Endodermal cell (in vitro differentiated cells): Measurements from ENCODE around the gene MPP1. TPM values are rescaled to one million over a fixed set of nuclear protein-coding genes. Genes with fewer than 3 reads are reported as not detected.

ENCODE experiments used
- DNase-seq: peaks from one replicate; pipeline ENCODE4 v3.0.0-alpha.2; 2017
- H3K27ac ChIP-seq: 2 replicates; pipeline ENCODE4 v1.5.1; 2013; ENCODE audit warnings: mild to moderate bottlenecking, low read depth, low read length, moderate library complexity
- H3K27me3 ChIP-seq: 2 replicates; pipeline ENCODE4 v1.6.1; 2013; ENCODE audit warnings: mild to moderate bottlenecking, low read length, moderate library complexity; ENCODE audit not compliant: insufficient read depth, control insufficient read depth, poor library complexity, severe bottlenecking
- H3K36me3 ChIP-seq: 2 replicates; pipeline ENCODE4 v1.7.0; 2013; ENCODE audit warnings: mild to moderate bottlenecking, low read length, moderate library complexity; ENCODE audit not compliant: control insufficient read depth, insufficient read depth
- H3K4me1 ChIP-seq: one replicate; pipeline ENCODE4 v1.7.0; 2013; ENCODE audit warnings: low read length; ENCODE audit not compliant: control insufficient read depth, insufficient read depth
- H3K4me3 ChIP-seq: 2 replicates; pipeline ENCODE4 v1.5.1; 2013; ENCODE audit warnings: mild to moderate bottlenecking, low read length, moderate library complexity
- H3K9ac ChIP-seq: 2 replicates; pipeline ENCODE4 v1.6.1; 2013; ENCODE audit warnings: mild to moderate bottlenecking, low read length, moderate library complexity; ENCODE audit not compliant: poor library complexity, severe bottlenecking; ENCODE audit errors: extremely low read depth
- H3K9me3 ChIP-seq: 2 replicates; pipeline ENCODE4 v1.6.1; 2013; ENCODE audit warnings: mild to moderate bottlenecking, low read length, moderate library complexity; ENCODE audit not compliant: control insufficient read depth
- H3K27ac Mint-ChIP-seq: 2 replicates; pipeline ENCODE4 v1.8.0; 2020; ENCODE audit warnings: mixed read lengths
- H3K27me3 Mint-ChIP-seq: 2 replicates; pipeline ENCODE4 v1.8.0; 2021; ENCODE audit warnings: mild to moderate bottlenecking, mixed read lengths; ENCODE audit not compliant: insufficient read depth
- H3K36me3 Mint-ChIP-seq: 2 replicates; pipeline ENCODE4 v1.8.0; 2020; ENCODE audit warnings: low read depth, mixed read lengths
- H3K4me1 Mint-ChIP-seq: 2 replicates; pipeline ENCODE4 v1.8.0; 2020; ENCODE audit warnings: mixed read lengths
- H3K4me3 Mint-ChIP-seq: 2 replicates; pipeline ENCODE4 v1.8.0; 2020; ENCODE audit warnings: mild to moderate bottlenecking, moderate library complexity, mixed read lengths
- H3K9me3 Mint-ChIP-seq: 2 replicates; pipeline ENCODE4 v1.8.0; 2020; ENCODE audit warnings: mild to moderate bottlenecking, mixed read lengths
- WGBS, 2 experiments: methylation state at CpG; one replicate each; pipeline versions ENCODE4 v1.1.5 to v1.1.7; 2013; ENCODE audit warnings: missing lambda C conversion rate in 2 of 2, mixed read lengths in 1 of 2; ENCODE audit not compliant: insufficient coverage in 1 of 2, insufficient read length in 1 of 2; 5-methylcytosine and 5-hydroxymethylcytosine counted together
- total RNA-seq, 2 donors: library from RNA; stranded (reverse); fragmentation: NEBNext Ultra II Directional in 1 of 2; extraction: Animal tissue kit (Norgen Biotek cat#: 25700) in 1 of 2; gene quantifications; 2 replicates in 1 of 2; 3 replicates in 1 of 2; pipeline ENCODE4 v1.2.1, GENCODE V29; 2021
- TF ChIP-seq, protein P1 (sequence below): fragments of 200-600 bp; sonication (generic); conservative IDR thresholded peaks from 2 replicates; pipeline ENCODE4 v1.5.0; 2021; ENCODE audit warnings: antibody characterized with exemption, mild to moderate bottlenecking

The MPP1 gene
- total RNA-seq, 2 donors from 2014 or later: 13.7 to 15.7 TPM

DNA sequence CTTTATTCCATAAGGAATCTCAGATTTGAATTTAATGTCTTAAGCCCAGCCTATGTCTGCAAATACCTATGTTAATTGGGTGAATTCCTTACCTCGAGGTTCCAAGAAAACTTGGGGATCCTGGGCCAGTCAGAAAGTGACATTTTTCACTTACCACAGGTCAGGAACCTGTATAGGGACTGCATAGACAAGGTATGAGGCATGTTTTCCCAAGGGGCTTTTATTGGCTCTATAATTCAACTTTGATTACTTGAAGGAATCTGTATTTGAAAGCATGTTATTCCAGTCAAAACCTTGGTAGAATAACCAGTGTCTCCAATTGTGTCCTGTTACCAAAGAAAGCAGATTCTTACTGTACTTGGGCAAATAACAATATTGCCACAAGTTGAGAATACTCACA is 8.5 kb upstream of the MPP1 start:
- no peak overlapping the region for H3K4me3 ChIP-seq
- 17 to 33% methylated on average over 1 of the region's 1 CpG for WGBS, 2 experiments
- H3K9ac ChIP-seq: no peak overlapping the region
- Mint-ChIP-seq H3K4me3 (no peak overlapping the region), H3K27me3 (no peaks in the 10 kb centered on the region), H3K9me3 (peaks cover 36% of the 10 kb centered on the region), H3K4me1 (no peaks in the 10 kb centered on the region), H3K27ac (no peak overlapping the region), H3K36me3 (peaks cover 2% of the 10 kb centered on the region)
- H3K9me3 ChIP-seq: no peaks in the 10 kb centered on the region
- no peak for DNase-seq
- H3K27me3 ChIP-seq: no peaks in the 10 kb centered on the region
- TF ChIP-seq, protein P1, sequence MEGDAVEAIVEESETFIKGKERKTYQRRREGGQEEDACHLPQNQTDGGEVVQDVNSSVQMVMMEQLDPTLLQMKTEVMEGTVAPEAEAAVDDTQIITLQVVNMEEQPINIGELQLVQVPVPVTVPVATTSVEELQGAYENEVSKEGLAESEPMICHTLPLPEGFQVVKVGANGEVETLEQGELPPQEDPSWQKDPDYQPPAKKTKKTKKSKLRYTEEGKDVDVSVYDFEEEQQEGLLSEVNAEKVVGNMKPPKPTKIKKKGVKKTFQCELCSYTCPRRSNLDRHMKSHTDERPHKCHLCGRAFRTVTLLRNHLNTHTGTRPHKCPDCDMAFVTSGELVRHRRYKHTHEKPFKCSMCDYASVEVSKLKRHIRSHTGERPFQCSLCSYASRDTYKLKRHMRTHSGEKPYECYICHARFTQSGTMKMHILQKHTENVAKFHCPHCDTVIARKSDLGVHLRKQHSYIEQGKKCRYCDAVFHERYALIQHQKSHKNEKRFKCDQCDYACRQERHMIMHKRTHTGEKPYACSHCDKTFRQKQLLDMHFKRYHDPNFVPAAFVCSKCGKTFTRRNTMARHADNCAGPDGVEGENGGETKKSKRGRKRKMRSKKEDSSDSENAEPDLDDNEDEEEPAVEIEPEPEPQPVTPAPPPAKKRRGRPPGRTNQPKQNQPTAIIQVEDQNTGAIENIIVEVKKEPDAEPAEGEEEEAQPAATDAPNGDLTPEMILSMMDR: no peak
- no peak overlapping the region for H3K27ac ChIP-seq
- no peaks in the 10 kb centered on the region for H3K4me1 ChIP-seq
- H3K36me3 ChIP-seq: no peaks in the 10 kb centered on the region

DNA sequence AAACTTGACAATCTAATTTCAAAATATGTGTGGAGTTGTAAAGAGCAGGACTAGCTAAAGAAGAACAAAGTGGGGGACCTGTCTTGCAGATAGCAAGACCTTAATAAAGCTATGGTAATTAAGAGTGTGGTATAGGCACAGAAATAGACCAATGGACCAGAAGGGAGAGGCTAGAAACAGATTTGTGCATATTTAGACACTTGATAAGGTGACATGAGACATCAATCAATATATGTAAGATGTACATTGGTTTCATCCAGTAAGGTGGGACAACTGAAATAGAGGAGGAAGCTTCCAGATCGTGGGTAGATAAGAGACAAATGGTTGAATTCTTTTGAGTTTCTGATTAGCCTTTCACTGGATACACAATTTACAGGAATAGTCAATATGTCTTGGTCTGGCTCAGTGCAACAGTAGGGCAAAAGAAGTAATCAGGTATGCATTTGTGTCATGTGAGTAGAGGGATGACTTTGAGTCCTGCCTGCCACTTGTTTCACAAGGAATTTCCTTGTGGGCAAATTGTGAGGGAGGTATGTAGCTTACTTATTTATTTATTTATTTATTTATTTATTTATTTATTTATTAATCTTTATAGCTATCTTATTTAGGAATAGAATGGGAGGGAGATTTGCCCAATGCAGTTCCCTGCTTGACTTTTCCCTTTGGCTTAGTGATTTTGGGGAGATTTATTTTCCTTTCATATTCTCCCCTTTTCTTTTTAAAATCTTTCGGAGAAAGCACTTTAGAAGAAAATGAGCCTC is 7.2 kb upstream of the MPP1 start:
- no peak for DNase-seq
- H3K27ac ChIP-seq: no peak overlapping the region
- peaks cover 2% of the 10 kb centered on the region for H3K36me3 Mint-ChIP-seq

DNA sequence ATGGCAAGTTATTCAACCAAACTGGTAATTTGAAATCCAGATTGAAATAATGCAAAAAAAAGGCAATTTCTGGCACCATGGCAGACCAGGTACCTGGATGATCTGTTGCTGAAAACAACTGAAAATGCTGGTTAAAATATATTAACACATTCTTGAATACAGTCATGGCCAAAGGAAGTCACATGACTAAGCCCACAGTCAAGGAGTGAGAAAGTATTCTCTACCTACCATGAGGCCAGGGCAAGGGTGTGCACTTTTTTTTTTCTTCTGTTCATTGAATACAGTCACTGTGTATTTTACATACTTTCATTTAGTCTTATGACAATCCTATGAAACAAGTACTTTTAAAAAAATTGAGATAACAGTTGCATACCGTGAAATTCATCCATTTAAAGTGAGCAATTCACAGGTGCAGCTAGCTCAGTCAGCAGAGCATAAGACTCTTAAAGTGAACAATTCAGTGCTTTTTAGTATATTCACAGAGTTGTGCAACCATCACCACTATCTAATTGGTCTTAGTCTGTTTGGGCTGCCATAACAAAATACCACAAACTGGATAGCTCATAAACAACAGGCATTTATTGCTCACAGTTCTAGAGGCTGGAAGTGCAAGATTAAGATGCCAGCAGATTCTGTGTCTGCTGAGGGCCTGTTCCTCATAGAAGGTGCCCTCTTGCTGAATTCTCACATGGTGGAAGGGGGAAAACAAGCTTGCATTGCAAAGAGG is 4.8 kb upstream of the MPP1 start:
- no peak for DNase-seq
- Histone ChIP-seq H3K27me3 (no peaks in the 10 kb centered on the region), H3K9me3 (peaks cover 11% of the 10 kb centered on the region), H3K9ac (no peak overlapping the region), H3K4me3 (no peak overlapping the region), H3K36me3 (no peaks in the 10 kb centered on the region), H3K27ac (no peak overlapping the region), H3K4me1 (no peaks in the 10 kb centered on the region)
- no peaks in the 10 kb centered on the region for H3K36me3 Mint-ChIP-seq
- H3K27ac Mint-ChIP-seq: no peak overlapping the region
- TF ChIP-seq, protein P1: no peak
- 100% methylated on average over 1 of the region's 1 CpG; no CpG with 5 or more reads in 1 of the 2 experiments for WGBS, 2 experiments
- H3K4me3 Mint-ChIP-seq: no peak overlapping the region
- H3K4me1 Mint-ChIP-seq: peaks cover 5% of the 10 kb centered on the region
- peaks cover 49% of the 10 kb centered on the region for H3K9me3 Mint-ChIP-seq
- H3K27me3 Mint-ChIP-seq: no peaks in the 10 kb centered on the region

More for the DNA sequence above, 7.2 kb upstream of the MPP1 start:
- no peaks in the 10 kb centered on the region for H3K27me3 ChIP-seq
- WGBS, 2 experiments: 85% methylated on average over 2 of the region's 2 CpGs; no CpG with 5 or more reads in 1 of the 2 experiments
- peaks cover under 1% of the 10 kb centered on the region for H3K9me3 ChIP-seq
- TF ChIP-seq, protein P1: no peak
- no peak overlapping the region for H3K4me3 ChIP-seq
- Mint-ChIP-seq H3K27ac (no peak overlapping the region), H3K4me1 (no peaks in the 10 kb centered on the region), H3K4me3 (no peak overlapping the region), H3K27me3 (no peaks in the 10 kb centered on the region), H3K9me3 (peaks cover 44% of the 10 kb centered on the region)
- no peak overlapping the region for H3K9ac ChIP-seq
- H3K4me1 ChIP-seq: no peaks in the 10 kb centered on the region
- H3K36me3 ChIP-seq: no peaks in the 10 kb centered on the region
